Ishikawa (cell line): ENCODE measurements around the gene PMEL.

Experiments used
- CEBPB ChIP-seq: IDR thresholded peaks from 2 replicates; pipeline ENCODE4 v1.6.1; 2012
- CREB1 ChIP-seq: IDR thresholded peaks from 2 replicates; pipeline ENCODE4 v1.6.1; 2012; ENCODE audit warnings: low read depth
- EGR1 ChIP-seq: IDR thresholded peaks from 2 replicates; pipeline ENCODE4 v1.6.1; 2012
- EP300 ChIP-seq: IDR thresholded peaks from 2 replicates; pipeline ENCODE4 v1.6.1; 2012; ENCODE audit warnings: borderline replicate concordance
- FOXM1 ChIP-seq: IDR thresholded peaks from 2 replicates; pipeline ENCODE4 v1.6.1; 2012; ENCODE audit warnings: low read depth, borderline replicate concordance
- NFIC ChIP-seq: IDR thresholded peaks from 2 replicates; pipeline ENCODE4 v1.6.1; 2012
- RAD21 ChIP-seq: IDR thresholded peaks from 2 replicates; pipeline ENCODE4 v1.6.1; 2012; ENCODE audit warnings: low read depth
- TAF1 ChIP-seq: IDR thresholded peaks from 2 replicates; pipeline ENCODE4 v1.6.1; 2012; ENCODE audit warnings: low read depth, mild to moderate bottlenecking
- TCF12 ChIP-seq: IDR thresholded peaks from 2 replicates; pipeline ENCODE4 v1.6.1; 2012; ENCODE audit warnings: low read depth
- TEAD4 ChIP-seq: IDR thresholded peaks from 2 replicates; pipeline ENCODE4 v1.6.1; 2012
- USF1 ChIP-seq: IDR thresholded peaks from 2 replicates; pipeline ENCODE4 v1.6.1; 2012
- YY1 ChIP-seq: IDR thresholded peaks from 2 replicates; pipeline ENCODE4 v1.6.1; 2012; ENCODE audit warnings: low read depth
- ZBTB7A ChIP-seq: IDR thresholded peaks from 2 replicates; pipeline ENCODE4 v1.6.1; 2012; ENCODE audit warnings: low read depth
- TF ChIP-seq, protein P1 (sequence below): IDR thresholded peaks from 2 replicates; pipeline ENCODE4 v1.6.1; 2012; ENCODE audit warnings: low read depth, mild to moderate bottlenecking
- TF ChIP-seq, protein P2 (sequence below): IDR thresholded peaks from 2 replicates; pipeline ENCODE4 v1.6.1; 2012

PMEL gene

DNA sequence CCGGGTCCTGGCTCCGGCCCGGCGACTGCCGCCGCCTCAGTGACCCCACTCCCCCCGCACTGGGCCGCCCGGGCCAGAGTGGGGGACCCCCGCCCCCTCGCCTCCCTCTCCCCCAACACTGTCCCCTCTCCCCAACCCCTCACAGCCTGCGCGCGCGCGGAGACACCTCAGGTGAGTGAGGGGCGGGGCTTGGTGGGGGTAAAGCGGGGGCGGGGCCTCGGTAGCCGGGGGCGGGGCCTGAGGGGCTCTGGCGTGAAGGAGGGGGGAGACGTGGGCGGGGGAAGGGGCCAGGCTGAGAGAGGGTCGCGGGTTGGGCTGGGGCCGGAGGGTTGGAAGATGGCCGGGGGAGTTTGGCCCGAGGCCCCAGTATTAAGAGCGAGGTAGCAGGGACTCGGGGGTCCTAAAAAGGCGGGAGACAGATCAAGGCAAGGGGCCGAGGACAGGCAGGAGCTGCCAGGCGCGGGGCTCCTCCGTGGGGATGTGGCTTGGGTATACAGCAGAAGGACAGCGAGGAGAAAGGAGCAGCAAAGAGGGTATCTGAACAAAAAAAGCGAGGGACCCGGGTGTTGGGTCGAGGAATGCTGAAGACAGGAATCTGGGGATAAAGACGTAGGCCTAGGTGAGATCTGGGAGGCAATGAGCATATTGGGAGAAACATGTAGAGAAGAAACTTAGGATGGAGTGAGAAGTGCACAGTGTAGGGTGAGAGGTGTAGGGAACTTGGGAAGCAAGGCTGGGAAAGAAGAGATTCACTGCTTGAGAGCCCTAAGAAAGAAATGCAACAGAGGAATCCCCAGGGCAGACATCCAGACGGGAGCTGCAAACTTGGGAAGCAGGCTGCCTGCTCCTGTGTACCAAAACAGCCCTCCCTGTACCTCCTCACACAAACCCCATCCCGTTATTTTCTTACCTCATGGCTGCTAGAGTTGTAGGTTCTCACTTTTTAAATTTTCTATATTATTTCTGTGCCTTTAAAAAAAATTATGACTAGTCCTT is 42.0 kb upstream of the PMEL start:
- peak; percentile 13; the same call in 1 of the 2 replicates for TF ChIP-seq TAF1
- no peak for TF ChIP-seq FOXM1
- TF ChIP-seq EGR1: peak; percentile 69; the same call in 1 of the 2 replicates
- TF ChIP-seq ZBTB7A: peak; percentile 97
- TF ChIP-seq TEAD4: no peak

- no peak for TF ChIP-seq NFIC
- no peak for TF ChIP-seq TCF12
- TF ChIP-seq YY1: no peak
- TF ChIP-seq RAD21: no peak
- no peak for TF ChIP-seq EP300
- TF ChIP-seq, protein P1, sequence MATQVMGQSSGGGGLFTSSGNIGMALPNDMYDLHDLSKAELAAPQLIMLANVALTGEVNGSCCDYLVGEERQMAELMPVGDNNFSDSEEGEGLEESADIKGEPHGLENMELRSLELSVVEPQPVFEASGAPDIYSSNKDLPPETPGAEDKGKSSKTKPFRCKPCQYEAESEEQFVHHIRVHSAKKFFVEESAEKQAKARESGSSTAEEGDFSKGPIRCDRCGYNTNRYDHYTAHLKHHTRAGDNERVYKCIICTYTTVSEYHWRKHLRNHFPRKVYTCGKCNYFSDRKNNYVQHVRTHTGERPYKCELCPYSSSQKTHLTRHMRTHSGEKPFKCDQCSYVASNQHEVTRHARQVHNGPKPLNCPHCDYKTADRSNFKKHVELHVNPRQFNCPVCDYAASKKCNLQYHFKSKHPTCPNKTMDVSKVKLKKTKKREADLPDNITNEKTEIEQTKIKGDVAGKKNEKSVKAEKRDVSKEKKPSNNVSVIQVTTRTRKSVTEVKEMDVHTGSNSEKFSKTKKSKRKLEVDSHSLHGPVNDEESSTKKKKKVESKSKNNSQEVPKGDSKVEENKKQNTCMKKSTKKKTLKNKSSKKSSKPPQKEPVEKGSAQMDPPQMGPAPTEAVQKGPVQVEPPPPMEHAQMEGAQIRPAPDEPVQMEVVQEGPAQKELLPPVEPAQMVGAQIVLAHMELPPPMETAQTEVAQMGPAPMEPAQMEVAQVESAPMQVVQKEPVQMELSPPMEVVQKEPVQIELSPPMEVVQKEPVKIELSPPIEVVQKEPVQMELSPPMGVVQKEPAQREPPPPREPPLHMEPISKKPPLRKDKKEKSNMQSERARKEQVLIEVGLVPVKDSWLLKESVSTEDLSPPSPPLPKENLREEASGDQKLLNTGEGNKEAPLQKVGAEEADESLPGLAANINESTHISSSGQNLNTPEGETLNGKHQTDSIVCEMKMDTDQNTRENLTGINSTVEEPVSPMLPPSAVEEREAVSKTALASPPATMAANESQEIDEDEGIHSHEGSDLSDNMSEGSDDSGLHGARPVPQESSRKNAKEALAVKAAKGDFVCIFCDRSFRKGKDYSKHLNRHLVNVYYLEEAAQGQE: no peak
- TF ChIP-seq, protein P2, sequence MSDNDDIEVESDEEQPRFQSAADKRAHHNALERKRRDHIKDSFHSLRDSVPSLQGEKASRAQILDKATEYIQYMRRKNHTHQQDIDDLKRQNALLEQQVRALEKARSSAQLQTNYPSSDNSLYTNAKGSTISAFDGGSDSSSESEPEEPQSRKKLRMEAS: no peak
- TF ChIP-seq CEBPB: no peak
- no peak for TF ChIP-seq USF1
- no peak for TF ChIP-seq CREB1
- no peak for TF ChIP-seq ZBTB7A
- no peak for TF ChIP-seq TAF1
- TF ChIP-seq EGR1: no peak
- TF ChIP-seq TEAD4: no peak
Observed at GRCh38 chr12:56004211-56004610, 38.4 kb upstream of the PMEL start.

GRCh38 chr12:56001487-56002100 is 35.8 kb upstream of the PMEL start:
- TF ChIP-seq TEAD4 (no peak), YY1 (no peak), TAF1 (no peak), CREB1 (no peak), EGR1 (no peak), FOXM1 (no peak), USF1 (no peak), TCF12 (no peak), CEBPB (no peak), EP300 (no peak)
- TF ChIP-seq, protein P1: no peak

DNA sequence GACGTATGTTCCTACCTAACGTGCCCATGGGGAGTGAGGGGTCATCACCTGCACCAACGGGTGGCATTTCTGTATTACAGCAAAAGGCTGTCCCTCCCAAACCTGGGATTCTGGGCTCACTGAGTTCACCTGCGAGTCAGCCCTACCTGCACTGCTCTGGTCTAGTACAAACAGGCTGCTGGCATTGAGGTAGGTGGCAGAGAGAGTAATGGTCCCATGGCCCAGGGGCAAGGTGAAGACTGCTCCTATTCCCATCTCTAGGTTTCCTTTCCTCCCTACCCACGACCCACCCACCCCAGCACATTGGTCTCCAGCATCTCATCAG is 31.7 kb upstream of the PMEL start:
- TF ChIP-seq FOXM1 (no peak), TAF1 (no peak), EGR1 (no peak), USF1 (no peak)

GRCh38 chr12:55996715-55997534 is 31.1 kb upstream of the PMEL start, which contains the start of gene SUOX:
TSS of gene SUOX (plus strand) at chr12:55997276. CDS start at chr12:56002222, 4,946 bp downstream.
- TF ChIP-seq ZBTB7A: 0 out of 2 replicates have a peak, but pooled peaks have one; percentile 33
- TF ChIP-seq TEAD4: peak; percentile 3; the same call in 1 of the 2 replicates
- 0 out of 2 replicates have a peak, but pooled peaks have one; percentile 28 for TF ChIP-seq CEBPB
- no peak for TF ChIP-seq FOXM1
- peak; percentile 82 for TF ChIP-seq TAF1
- no peak for TF ChIP-seq USF1
- TF ChIP-seq, protein P2: peak; percentile 23; the same call in 1 of the 2 replicates
- TF ChIP-seq YY1: peak; percentile 78
- TF ChIP-seq TCF12: no peak
- TF ChIP-seq NFIC: peak; percentile 8; the same call in 1 of the 2 replicates
